DND-41 (cell line): ENCODE data around the gene TNNI3K.

Experiments used
- ATAC-seq: fragments of 200-7000 bp; cut with Tn5 transposase; 3 replicates; pipeline ENCODE4 v1.9.1; 2021; ENCODE audit warnings: low read depth; ENCODE audit not compliant: insufficient read depth
- DNase-seq: peaks from one replicate; pipeline ENCODE4 v3.0.0-alpha.2; 2020
- H2AFZ ChIP-seq: 2 replicates; pipeline ENCODE4 v1.6.0; 2012; ENCODE audit warnings: low read depth, low read length
- H3K27ac ChIP-seq: 2 replicates; pipeline ENCODE4 v1.5.1; 2012; ENCODE audit warnings: low read length, inconsistent platforms
- H3K27me3 ChIP-seq: fragments of 200-600 bp; sonication (generic); 2 replicates; pipeline ENCODE4 v1.6.0; 2012; ENCODE audit warnings: low read length, mild to moderate bottlenecking, inconsistent platforms; ENCODE audit not compliant: insufficient read depth, poor library complexity
- H3K36me3 ChIP-seq: 2 replicates; pipeline ENCODE4 v1.5.1; 2012; ENCODE audit warnings: low read length, inconsistent platforms; ENCODE audit not compliant: insufficient read depth
- H3K4me1 ChIP-seq: 2 replicates; pipeline ENCODE4 v1.5.1; 2012; ENCODE audit warnings: mild to moderate bottlenecking, low read length; ENCODE audit not compliant: insufficient read depth
- H3K4me2 ChIP-seq: 2 replicates; pipeline ENCODE4 v1.6.0; 2012; ENCODE audit warnings: mild to moderate bottlenecking, moderate library complexity, low read length, inconsistent platforms; ENCODE audit not compliant: insufficient read depth
- H3K4me3 ChIP-seq, 2 experiments: fragments of 200-600 bp in 1 of 2; shearing (Covaris generic) in 1 of 2; 2 replicates each; pipeline ENCODE4 v1.5.1; 2012 to 2016; ENCODE audit warnings: inconsistent platforms in 2 of 2, low read length in 2 of 2, mild to moderate bottlenecking in 2 of 2, low read depth in 1 of 2, moderate library complexity in 1 of 2
- H3K79me2 ChIP-seq: 2 replicates; pipeline ENCODE4 v1.6.0; 2012; ENCODE audit warnings: low read length, inconsistent platforms; ENCODE audit not compliant: insufficient read depth
- H3K9ac ChIP-seq: 2 replicates; pipeline ENCODE4 v1.6.0; 2012; ENCODE audit warnings: low read depth, mild to moderate bottlenecking, inconsistent platforms, low read length, moderate library complexity
- H3K9me3 ChIP-seq: 2 replicates; pipeline ENCODE4 v1.5.1; 2012; ENCODE audit warnings: low read length, moderate library complexity, mild to moderate bottlenecking, inconsistent platforms; ENCODE audit not compliant: insufficient read depth, severe bottlenecking
- H4K20me1 ChIP-seq: 2 replicates; pipeline ENCODE4 v1.6.0; 2012; ENCODE audit warnings: low read length; ENCODE audit not compliant: insufficient read depth
- EZH2 ChIP-seq: IDR thresholded peaks from 3 replicates; pipeline ENCODE4 v1.6.1; 2012; ENCODE audit warnings: borderline replicate concordance, low read depth, mild to moderate bottlenecking, moderate library complexity, low read length, inconsistent platforms; ENCODE audit not compliant: severe bottlenecking
- TF ChIP-seq, protein P1 (sequence below): IDR thresholded peaks from 2 replicates; pipeline ENCODE4 v1.5.1; 2012; ENCODE audit warnings: borderline replicate concordance, low read length, moderate library complexity, mild to moderate bottlenecking; ENCODE audit not compliant: poor library complexity, severe bottlenecking; ENCODE audit errors: extremely low read depth

TNNI3K gene

DNA sequence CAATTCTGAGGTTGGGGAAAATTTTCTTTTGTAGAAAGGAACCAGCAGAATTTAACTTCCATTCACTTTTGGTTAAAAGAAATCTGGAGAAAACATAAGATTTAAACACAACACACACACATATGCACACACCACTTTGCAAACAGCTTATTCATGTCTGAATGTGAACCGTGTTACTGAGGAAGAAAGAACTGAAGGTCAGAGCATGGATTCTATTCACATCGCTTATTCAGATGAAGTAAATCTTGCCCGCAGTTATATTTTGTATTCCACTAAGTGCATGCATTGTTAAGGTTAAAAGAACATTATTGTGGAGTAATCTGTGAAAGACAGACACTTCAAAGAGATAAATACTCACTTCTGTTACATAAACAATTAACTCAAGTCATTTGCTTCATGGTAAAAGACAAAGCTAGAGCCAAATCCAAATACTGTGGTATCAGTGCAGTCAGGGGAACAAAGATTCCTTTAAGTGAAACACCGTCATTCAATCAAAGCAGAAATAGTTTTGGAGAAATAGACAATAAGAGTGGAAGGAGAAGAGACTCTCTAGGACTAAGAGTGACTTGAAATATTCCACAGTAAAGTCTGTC, 195.3 kb downstream of the TNNI3K start:
- H3K9ac ChIP-seq: no peak overlapping the region
- no peaks in the 10 kb centered on the region for H3K27me3 ChIP-seq
- no peaks in the 10 kb centered on the region for H4K20me1 ChIP-seq
- no peak overlapping the region for H3K4me2 ChIP-seq
- no peak overlapping the region for H3K4me3 ChIP-seq
- H3K4me1 ChIP-seq: no peaks in the 10 kb centered on the region
- H3K79me2 ChIP-seq: no peaks in the 10 kb centered on the region
- no peak overlapping the region for H3K27ac ChIP-seq
- no peak for DNase-seq
- ATAC-seq: no peak
- H3K36me3 ChIP-seq: no peaks in the 10 kb centered on the region
- no peak for TF ChIP-seq EZH2
- TF ChIP-seq, protein P1, sequence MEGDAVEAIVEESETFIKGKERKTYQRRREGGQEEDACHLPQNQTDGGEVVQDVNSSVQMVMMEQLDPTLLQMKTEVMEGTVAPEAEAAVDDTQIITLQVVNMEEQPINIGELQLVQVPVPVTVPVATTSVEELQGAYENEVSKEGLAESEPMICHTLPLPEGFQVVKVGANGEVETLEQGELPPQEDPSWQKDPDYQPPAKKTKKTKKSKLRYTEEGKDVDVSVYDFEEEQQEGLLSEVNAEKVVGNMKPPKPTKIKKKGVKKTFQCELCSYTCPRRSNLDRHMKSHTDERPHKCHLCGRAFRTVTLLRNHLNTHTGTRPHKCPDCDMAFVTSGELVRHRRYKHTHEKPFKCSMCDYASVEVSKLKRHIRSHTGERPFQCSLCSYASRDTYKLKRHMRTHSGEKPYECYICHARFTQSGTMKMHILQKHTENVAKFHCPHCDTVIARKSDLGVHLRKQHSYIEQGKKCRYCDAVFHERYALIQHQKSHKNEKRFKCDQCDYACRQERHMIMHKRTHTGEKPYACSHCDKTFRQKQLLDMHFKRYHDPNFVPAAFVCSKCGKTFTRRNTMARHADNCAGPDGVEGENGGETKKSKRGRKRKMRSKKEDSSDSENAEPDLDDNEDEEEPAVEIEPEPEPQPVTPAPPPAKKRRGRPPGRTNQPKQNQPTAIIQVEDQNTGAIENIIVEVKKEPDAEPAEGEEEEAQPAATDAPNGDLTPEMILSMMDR: no peak
- H2AFZ ChIP-seq: no peak overlapping the region
- H3K9me3 ChIP-seq: no peaks in the 10 kb centered on the region

DNA sequence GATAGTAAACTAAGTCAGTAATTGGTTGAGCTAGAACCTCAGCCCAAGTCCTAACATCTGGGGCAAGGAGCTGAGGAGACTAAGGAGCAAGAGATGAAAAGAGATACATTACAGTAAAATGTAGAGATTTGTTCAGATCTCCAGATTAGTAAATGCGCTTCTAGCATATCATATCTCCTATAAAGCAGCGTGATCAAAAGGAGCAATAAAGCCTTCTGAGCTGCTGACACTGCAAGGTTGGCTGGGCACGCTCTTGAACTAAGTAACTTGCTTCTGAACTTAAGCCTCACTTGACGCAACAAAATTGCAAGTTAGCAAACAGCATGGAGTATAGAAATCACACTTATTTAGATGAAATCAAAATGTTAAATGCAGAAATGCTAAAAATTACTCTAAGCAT, 196.3 kb downstream of the TNNI3K start:
- H4K20me1 ChIP-seq: no peaks in the 10 kb centered on the region
- H3K4me1 ChIP-seq: no peaks in the 10 kb centered on the region
- H3K79me2 ChIP-seq: no peaks in the 10 kb centered on the region
- no peak overlapping the region for H3K27ac ChIP-seq
- no peak overlapping the region for H3K4me2 ChIP-seq
- no peaks in the 10 kb centered on the region for H3K27me3 ChIP-seq
- H3K4me3 ChIP-seq: no peak overlapping the region
- no peak for TF ChIP-seq EZH2
- TF ChIP-seq, protein P1: no peak
- H2AFZ ChIP-seq: no peak overlapping the region
- no peaks in the 10 kb centered on the region for H3K36me3 ChIP-seq
- DNase-seq (no peak), ATAC-seq (no peak)
- no peaks in the 10 kb centered on the region for H3K9me3 ChIP-seq
- H3K9ac ChIP-seq: no peak overlapping the region

DNA sequence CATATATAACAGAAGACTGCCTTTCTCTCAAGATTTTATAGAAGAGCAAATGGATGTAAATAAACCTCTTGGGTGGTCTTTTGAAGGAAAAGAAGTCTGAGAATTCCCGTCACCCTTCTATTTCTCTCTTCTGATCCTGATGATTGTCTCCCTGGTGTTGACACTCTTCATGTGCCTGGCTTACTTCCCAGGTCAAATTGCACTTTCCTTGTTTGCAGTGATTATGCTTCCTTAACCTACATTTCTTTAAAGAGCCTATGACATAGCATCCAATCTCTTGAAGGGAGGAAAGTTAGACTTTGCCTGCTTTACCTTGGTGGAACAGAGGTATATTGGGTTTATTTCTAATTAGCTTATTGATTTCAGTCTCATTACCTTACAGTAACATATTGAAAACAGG, 197.1 kb downstream of the TNNI3K start:
- no peaks in the 10 kb centered on the region for H3K9me3 ChIP-seq
- no peaks in the 10 kb centered on the region for H3K79me2 ChIP-seq
- H2AFZ ChIP-seq: no peak overlapping the region
- H3K27me3 ChIP-seq: no peaks in the 10 kb centered on the region
- H3K36me3 ChIP-seq: no peaks in the 10 kb centered on the region
- no peak overlapping the region for H3K4me2 ChIP-seq
- no peak overlapping the region for H3K9ac ChIP-seq
- no peak for ATAC-seq
- no peak for TF ChIP-seq EZH2
- TF ChIP-seq, protein P1: no peak
- H3K4me1 ChIP-seq: no peaks in the 10 kb centered on the region
- no peak overlapping the region for H3K27ac ChIP-seq
- no peak for DNase-seq
- H3K4me3 ChIP-seq: no peak overlapping the region
- no peaks in the 10 kb centered on the region for H4K20me1 ChIP-seq

DNA sequence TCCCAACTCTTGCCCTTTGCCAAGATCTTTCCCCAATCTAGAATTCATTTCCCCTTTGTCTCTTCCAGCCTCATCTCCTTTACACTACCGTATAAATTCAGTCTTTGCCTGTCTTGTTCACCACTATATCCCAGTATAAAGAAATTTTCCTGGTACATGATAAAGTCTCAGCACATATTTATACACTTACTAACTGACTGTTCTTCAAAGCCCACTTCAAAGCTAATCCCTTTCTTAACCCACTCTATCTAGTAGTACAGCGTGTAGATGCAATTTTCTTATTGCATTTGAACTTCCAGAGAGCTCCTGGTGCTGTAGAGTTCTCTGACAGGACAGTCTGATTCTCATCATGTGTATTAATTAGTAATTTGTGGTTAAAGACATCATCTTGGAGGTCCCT, 199.1 kb downstream of the TNNI3K start:
- no peaks in the 10 kb centered on the region for H4K20me1 ChIP-seq
- H3K27me3 ChIP-seq: no peaks in the 10 kb centered on the region
- H3K4me1 ChIP-seq: no peaks in the 10 kb centered on the region
- H3K79me2 ChIP-seq: no peaks in the 10 kb centered on the region
- H2AFZ ChIP-seq: no peak overlapping the region
- ATAC-seq (no peak), DNase-seq (no peak)
- no peak overlapping the region for H3K27ac ChIP-seq
- H3K9ac ChIP-seq: no peak overlapping the region
- no peaks in the 10 kb centered on the region for H3K36me3 ChIP-seq
- no peak for TF ChIP-seq EZH2
- TF ChIP-seq, protein P1: no peak
- no peaks in the 10 kb centered on the region for H3K9me3 ChIP-seq
- no peak overlapping the region for H3K4me3 ChIP-seq
- no peak overlapping the region for H3K4me2 ChIP-seq
